Trophoblast cell (in vitro differentiated cells and primary cell): ENCODE measurements around the gene ETV2.
"Not testable (repeated sequence)": the region's sequence is repeated elsewhere in the genome, so short reads cannot be mapped to it uniquely, and the experiment has no call there.

ENCODE experiments used
- DNase-seq, 2 donors: peaks; one replicate each; pipeline ENCODE4 v3.0.0-alpha.2; 2016
- H2AFZ ChIP-seq: 2 replicates; pipeline ENCODE4 v1.6.1; 2013; ENCODE audit warnings: low read length, moderate library complexity, mild to moderate bottlenecking; ENCODE audit not compliant: insufficient read depth, poor library complexity
- H2AK5ac ChIP-seq: 2 replicates; pipeline ENCODE4 v1.6.1; 2013; ENCODE audit warnings: mild to moderate bottlenecking, low read length
- H2BK120ac ChIP-seq: 2 replicates; pipeline ENCODE4 v1.6.1; 2013; ENCODE audit warnings: low read length, mild to moderate bottlenecking, moderate library complexity; ENCODE audit not compliant: insufficient read depth, poor library complexity
- H2BK12ac ChIP-seq: 2 replicates; pipeline ENCODE4 v1.6.1; 2013; ENCODE audit warnings: mild to moderate bottlenecking, low read length, moderate library complexity
- H2BK5ac ChIP-seq: 2 replicates; pipeline ENCODE4 v1.6.1; 2013; ENCODE audit warnings: low read length, low read depth, moderate library complexity, mild to moderate bottlenecking; ENCODE audit not compliant: poor library complexity
- H3K14ac ChIP-seq: 2 replicates; pipeline ENCODE4 v1.6.1; 2013; ENCODE audit warnings: mild to moderate bottlenecking, low read length
- H3K18ac ChIP-seq: 2 replicates; pipeline ENCODE4 v1.6.1; 2013; ENCODE audit warnings: mild to moderate bottlenecking, low read length
- H3K23ac ChIP-seq: 2 replicates; pipeline ENCODE4 v1.6.1; 2013; ENCODE audit warnings: low read length
- H3K27ac ChIP-seq: 2 replicates; pipeline ENCODE4 v1.5.1; 2013; ENCODE audit warnings: low read depth, mild to moderate bottlenecking, inconsistent platforms, low read length, moderate library complexity
- H3K27me3 ChIP-seq: 2 replicates; pipeline ENCODE4 v1.6.1; 2013; ENCODE audit warnings: inconsistent platforms, mild to moderate bottlenecking, low read length, moderate library complexity; ENCODE audit not compliant: insufficient read depth
- H3K36me3 ChIP-seq, 2 experiments: 1 replicate in 1 of 2; 2 replicates in 1 of 2; pipeline ENCODE4 v1.6.1; 2013; ENCODE audit warnings: low read length in 2 of 2, mild to moderate bottlenecking in 2 of 2, moderate library complexity in 1 of 2; ENCODE audit not compliant: insufficient read depth in 2 of 2, control insufficient read depth in 1 of 2
- H3K4ac ChIP-seq: 2 replicates; pipeline ENCODE4 v1.6.1; 2013; ENCODE audit warnings: low read depth, mild to moderate bottlenecking, low read length, moderate library complexity
- H3K4me1 ChIP-seq, 2 experiments: 1 replicate in 1 of 2; 2 replicates in 1 of 2; pipeline ENCODE4 v1.6.1; 2013; ENCODE audit warnings: low read length in 2 of 2, mild to moderate bottlenecking in 2 of 2, moderate library complexity in 1 of 2; ENCODE audit not compliant: insufficient read depth in 2 of 2, control insufficient read depth in 1 of 2
- H3K4me2 ChIP-seq: 2 replicates; pipeline ENCODE4 v1.6.1; 2013; ENCODE audit warnings: inconsistent platforms, mild to moderate bottlenecking, low read length, moderate library complexity
- H3K4me3 ChIP-seq: 2 replicates; pipeline ENCODE4 v1.5.1; 2013; ENCODE audit warnings: mild to moderate bottlenecking, low read depth, low read length, inconsistent platforms
- H3K79me1 ChIP-seq: one replicate; pipeline ENCODE4 v1.6.1; 2013; ENCODE audit warnings: low read length
- H3K79me2 ChIP-seq: 2 replicates; pipeline ENCODE4 v1.6.1; 2013; ENCODE audit warnings: low read length, mild to moderate bottlenecking; ENCODE audit not compliant: control insufficient read depth, insufficient read depth, poor library complexity
- H3K9ac ChIP-seq: 2 replicates; pipeline ENCODE4 v1.6.1; 2013; ENCODE audit warnings: mild to moderate bottlenecking, low read length
- H3K9me3 ChIP-seq: 2 replicates; pipeline ENCODE4 v1.6.1; 2013; ENCODE audit warnings: low read depth, mild to moderate bottlenecking, control low read depth, inconsistent platforms, low read length; ENCODE audit not compliant: insufficient read depth
- H4K12ac ChIP-seq: 2 replicates; pipeline ENCODE4 v1.6.1; 2013; ENCODE audit warnings: low read depth, mild to moderate bottlenecking, low read length, moderate library complexity
- H4K8ac ChIP-seq: 2 replicates; pipeline ENCODE4 v1.6.1; 2013; ENCODE audit warnings: low read depth, mild to moderate bottlenecking, low read length, moderate library complexity
- H4K91ac ChIP-seq: one replicate; pipeline ENCODE4 v1.6.1; 2013; ENCODE audit warnings: low read depth, mild to moderate bottlenecking, low read length, moderate library complexity
- WGBS: extraction: QIAGEN DNeasy Blood & Tissue Kit; methylation state at CpG from one replicate; pipeline ENCODE4 v1.1.7; 2013; ENCODE audit warnings: missing lambda C conversion rate; ENCODE audit not compliant: insufficient read length, insufficient coverage; ENCODE audit errors: extremely low coverage; 5-methylcytosine and 5-hydroxymethylcytosine counted together

ETV2 gene

DNA sequence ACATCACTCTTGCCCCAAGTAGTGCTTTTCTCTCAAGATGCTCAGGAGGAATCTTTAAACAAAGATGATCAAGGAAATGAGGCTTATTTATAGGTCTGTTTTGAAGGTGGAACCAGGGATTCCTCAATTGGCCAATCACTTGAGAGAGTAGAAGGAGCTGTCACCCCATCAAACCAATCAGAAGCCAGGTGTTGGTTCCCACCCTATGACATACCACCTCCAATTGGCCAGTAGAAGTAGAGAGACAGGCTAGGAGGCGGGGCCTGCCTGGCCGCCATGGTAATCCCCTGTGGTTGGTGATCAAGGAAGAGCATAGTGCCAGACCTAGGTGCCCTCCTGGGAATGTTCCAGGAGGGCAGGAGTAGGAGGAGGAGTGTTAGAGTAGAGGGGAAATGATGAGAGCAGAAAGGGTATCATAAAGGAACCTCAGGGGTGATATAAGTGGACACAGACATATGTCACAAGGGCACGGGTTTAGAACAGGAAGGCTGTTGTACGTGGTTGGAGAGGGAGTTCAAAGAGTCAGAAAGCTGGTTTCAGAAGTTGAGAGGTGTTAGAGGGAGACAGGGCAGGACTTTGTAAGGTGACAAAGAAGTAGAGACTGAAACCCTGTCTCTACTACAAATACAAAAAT lies 45.1 kb upstream of the ETV2 start:
- Histone ChIP-seq H4K8ac (no peak overlapping the region), H3K79me2 (no peaks in the 10 kb centered on the region), H2AFZ (no peak overlapping the region), H4K91ac (no peak overlapping the region), H3K36me3 (no peaks in the 10 kb centered on the region), H3K9me3 (no peaks in the 10 kb centered on the region), H2BK5ac (no peak overlapping the region), H3K27me3 (no peaks in the 10 kb centered on the region), H2AK5ac (no peak overlapping the region), H3K27ac (no peak overlapping the region), H4K12ac (no peak overlapping the region), H3K9ac (no peak overlapping the region), H3K79me1 (no peaks in the 10 kb centered on the region), H3K23ac (no peak overlapping the region), H3K4ac (no peak overlapping the region), H3K4me3 (no peak overlapping the region), H3K14ac (no peak overlapping the region), H2BK120ac (no peak overlapping the region), H3K4me1 (no peaks in the 10 kb centered on the region), H3K4me2 (no peak overlapping the region), H2BK12ac (no peak overlapping the region), H3K18ac (no peak overlapping the region)
- WGBS, result no CpG with 5 or more reads among the region's 4 CpGs
- no peak for DNase-seq

DNA sequence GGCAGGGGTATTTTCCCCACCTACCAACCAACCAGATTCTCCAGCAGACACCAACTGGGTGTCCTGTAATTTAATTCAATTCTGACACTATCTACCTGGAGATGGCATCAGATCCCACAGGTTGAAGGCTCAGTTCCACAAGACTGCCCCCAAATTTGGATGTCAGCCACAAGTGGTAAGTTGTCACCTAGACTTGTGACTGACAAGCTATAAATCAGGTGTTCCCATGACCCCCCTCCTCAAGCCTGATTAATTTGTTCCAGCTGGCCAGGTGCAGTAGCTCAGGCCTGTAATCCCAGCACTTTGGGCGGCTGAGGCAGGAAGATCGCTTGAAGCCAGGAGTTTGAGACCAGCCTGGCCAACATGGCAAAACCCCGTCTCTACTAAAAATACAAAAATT lies 39.6 kb upstream of the ETV2 start:
- H3K4me2 ChIP-seq, result no peak overlapping the region
- H3K23ac ChIP-seq, result no peak overlapping the region
- DNase-seq, result no peak
- peaks cover 4% of the 10 kb centered on the region for H3K9me3 ChIP-seq
- H2BK120ac ChIP-seq, result no peak overlapping the region
- H4K12ac ChIP-seq, result no peak overlapping the region
- no peak overlapping the region for H4K91ac ChIP-seq
- no peak overlapping the region for H2BK5ac ChIP-seq
- WGBS, result no CpG with 5 or more reads among the region's 3 CpGs
- H3K27ac ChIP-seq, result no peak overlapping the region
- H4K8ac ChIP-seq, result no peak overlapping the region
- no peak overlapping the region for H2BK12ac ChIP-seq
- H2AK5ac ChIP-seq, result no peak overlapping the region
- no peaks in the 10 kb centered on the region for H3K79me1 ChIP-seq
- no peaks in the 10 kb centered on the region for H3K27me3 ChIP-seq
- no peak overlapping the region for H3K14ac ChIP-seq
- H3K18ac ChIP-seq, result no peak overlapping the region
- H3K4ac ChIP-seq, result no peak overlapping the region
- no peak overlapping the region for H3K9ac ChIP-seq
- peaks cover 0 to 2% of the 10 kb centered on the region in 2 experiments for H3K4me1 ChIP-seq
- no peaks in the 10 kb centered on the region for H3K79me2 ChIP-seq
- no peaks in the 10 kb centered on the region for H3K36me3 ChIP-seq
- H3K4me3 ChIP-seq, result no peak overlapping the region
- H2AFZ ChIP-seq, result no peak overlapping the region

DNA sequence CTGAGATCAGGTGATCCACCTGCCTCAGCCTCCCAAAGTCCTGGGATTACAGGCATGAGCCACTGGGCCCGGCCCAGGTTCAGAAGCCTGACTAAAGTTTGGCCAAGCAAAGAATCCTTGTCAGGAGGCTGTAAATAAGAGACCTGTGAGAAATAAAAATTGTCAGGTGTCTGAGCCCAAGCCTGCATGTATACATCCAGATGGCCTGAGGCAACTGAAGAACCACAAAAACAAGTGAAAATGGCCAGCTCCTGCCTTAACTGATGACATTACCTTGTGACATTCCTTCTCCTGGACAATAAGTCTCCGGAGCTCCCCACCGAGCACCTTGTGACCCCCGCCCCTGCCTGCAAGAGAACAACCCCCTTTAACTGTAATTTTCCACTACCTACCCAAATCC lies 37.1 kb upstream of the ETV2 start:
- H2AK5ac ChIP-seq, DNase-seq, H4K12ac ChIP-seq, H3K27me3 ChIP-seq, H3K36me3 ChIP-seq, H3K9ac ChIP-seq, H3K23ac ChIP-seq, H3K4me2 ChIP-seq, H3K14ac ChIP-seq, H3K4me3 ChIP-seq, H2AFZ ChIP-seq, H3K27ac ChIP-seq, H2BK120ac ChIP-seq, H3K9me3 ChIP-seq, H4K8ac ChIP-seq, H3K79me1 ChIP-seq, H2BK5ac ChIP-seq, H3K4ac ChIP-seq, H3K79me2 ChIP-seq, H3K18ac ChIP-seq, H4K91ac ChIP-seq, H3K4me1 ChIP-seq, H2BK12ac ChIP-seq: not testable (repeated sequence)
- no CpG with 5 or more reads among the region's 4 CpGs for WGBS

DNA sequence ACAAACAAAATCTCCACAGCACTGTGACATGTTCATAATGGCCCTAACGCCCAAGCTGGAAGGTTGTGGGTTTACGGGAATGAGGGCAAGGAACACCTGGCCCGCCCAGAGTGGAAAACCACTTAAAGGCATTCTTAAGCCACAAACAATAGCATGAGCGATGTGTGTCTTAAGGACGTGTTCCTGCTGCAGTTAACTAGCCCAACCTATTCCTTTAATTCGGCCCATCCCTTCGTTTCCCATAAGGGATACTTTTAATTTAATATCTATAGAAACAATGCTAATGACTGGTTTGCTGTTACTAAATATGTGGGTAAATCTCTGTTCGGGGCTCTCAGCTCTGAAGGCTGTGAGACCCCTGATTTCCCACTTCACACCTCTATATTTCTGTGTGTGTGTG lies 34.4 kb upstream of the ETV2 start:
- H3K79me1 ChIP-seq, H3K18ac ChIP-seq, H3K4ac ChIP-seq, H4K8ac ChIP-seq, H3K79me2 ChIP-seq, H3K4me2 ChIP-seq, H2BK12ac ChIP-seq, H4K91ac ChIP-seq, H2BK120ac ChIP-seq, H4K12ac ChIP-seq, H3K23ac ChIP-seq, H3K36me3 ChIP-seq, H3K14ac ChIP-seq, H3K9ac ChIP-seq, H3K4me1 ChIP-seq, H3K4me3 ChIP-seq, H2AFZ ChIP-seq, H2BK5ac ChIP-seq, H3K27me3 ChIP-seq, H3K27ac ChIP-seq, H2AK5ac ChIP-seq, DNase-seq: not testable (repeated sequence)
- WGBS, result no CpG with 5 or more reads among the region's 8 CpGs
- peaks cover 12% of the 10 kb centered on the region for H3K9me3 ChIP-seq
